Esophagus squamous epithelium (tissue), 4 donors: ENCODE measurements around the gene UPP2.

ENCODE experiments used
- POLR2A ChIP-seq, 4 donors: fragments of 450-650 bp; IDR thresholded peaks; one replicate each; pipeline ENCODE4 v1.6.1; 2017; ENCODE audit warnings: antibody characterized with exemption in 4 of 4, mild to moderate bottlenecking in 4 of 4, moderate library complexity in 3 of 4
- TF ChIP-seq, protein P1 (sequence below), 6 experiments: fragments of 450-650 bp in 4 of 6; fragments of 200-600 bp in 2 of 6; sonication (generic) in 2 of 6; IDR thresholded peaks; one replicate each; pipeline ENCODE4 v1.5.1; 2016 to 2019; ENCODE audit warnings: antibody characterized with exemption in 6 of 6, mild to moderate bottlenecking in 4 of 6, moderate library complexity in 4 of 6

DNA sequence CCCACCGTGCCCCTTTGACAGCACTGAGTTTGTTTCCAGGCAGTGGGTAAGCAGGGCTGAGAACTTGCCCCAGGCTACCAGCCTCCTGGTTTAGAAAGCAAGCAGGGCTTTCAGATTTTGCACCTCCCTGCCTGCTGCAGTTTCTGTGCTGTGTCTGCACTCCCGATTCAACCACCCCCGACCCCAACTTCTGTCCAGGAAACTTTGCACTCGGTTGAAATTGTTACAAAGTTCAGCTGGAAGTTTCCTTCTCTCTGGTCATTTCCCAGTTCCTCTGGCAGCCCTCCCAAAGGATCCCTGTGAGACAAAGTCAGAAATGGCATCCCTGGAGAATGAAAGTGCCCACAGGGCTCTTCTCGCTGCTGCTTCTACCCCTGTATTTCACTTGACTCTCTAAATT lies 12.4 kb upstream of the UPP2 start:
- TF ChIP-seq, protein P1, sequence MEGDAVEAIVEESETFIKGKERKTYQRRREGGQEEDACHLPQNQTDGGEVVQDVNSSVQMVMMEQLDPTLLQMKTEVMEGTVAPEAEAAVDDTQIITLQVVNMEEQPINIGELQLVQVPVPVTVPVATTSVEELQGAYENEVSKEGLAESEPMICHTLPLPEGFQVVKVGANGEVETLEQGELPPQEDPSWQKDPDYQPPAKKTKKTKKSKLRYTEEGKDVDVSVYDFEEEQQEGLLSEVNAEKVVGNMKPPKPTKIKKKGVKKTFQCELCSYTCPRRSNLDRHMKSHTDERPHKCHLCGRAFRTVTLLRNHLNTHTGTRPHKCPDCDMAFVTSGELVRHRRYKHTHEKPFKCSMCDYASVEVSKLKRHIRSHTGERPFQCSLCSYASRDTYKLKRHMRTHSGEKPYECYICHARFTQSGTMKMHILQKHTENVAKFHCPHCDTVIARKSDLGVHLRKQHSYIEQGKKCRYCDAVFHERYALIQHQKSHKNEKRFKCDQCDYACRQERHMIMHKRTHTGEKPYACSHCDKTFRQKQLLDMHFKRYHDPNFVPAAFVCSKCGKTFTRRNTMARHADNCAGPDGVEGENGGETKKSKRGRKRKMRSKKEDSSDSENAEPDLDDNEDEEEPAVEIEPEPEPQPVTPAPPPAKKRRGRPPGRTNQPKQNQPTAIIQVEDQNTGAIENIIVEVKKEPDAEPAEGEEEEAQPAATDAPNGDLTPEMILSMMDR (IDR thresholded peaks at IDR 0.05), result no peak
- no peak for TF ChIP-seq POLR2A (IDR thresholded peaks at IDR 0.05)
